Activated CD8-positive, alpha-beta memory T cell treated with anti-CD3 and anti-CD28 coated beads for 36 hours (primary cell): ENCODE data around the gene THSD8. TPM values are rescaled to one million over a fixed set of nuclear protein-coding genes. Genes with fewer than 3 reads are reported as not detected.

Experiments used
- CTCF ChIA-PET: fragments of 350-600 bp; sonication (Branson Sonifier 250); formaldehyde crosslinking; loops from one replicate; lab custom pipeline; 2021; ENCODE audit warnings: antibody characterized with exemption; lab: Charles Lee
- POLR2A ChIA-PET: fragments of 350-600 bp; sonication (Branson Sonifier 250); formaldehyde crosslinking; loops from one replicate; lab custom pipeline; 2021; ENCODE audit warnings: antibody characterized with exemption; lab: Charles Lee
- total RNA-seq, 2 experiments: library from RNA; stranded (reverse); gene quantifications; one replicate each; pipeline ENCODE4 v1.2.3, GENCODE V29; 2021

Gene THSD8
- total RNA-seq, 2 experiments from 2014 or later: 29.1 to 29.9 TPM

DNA sequence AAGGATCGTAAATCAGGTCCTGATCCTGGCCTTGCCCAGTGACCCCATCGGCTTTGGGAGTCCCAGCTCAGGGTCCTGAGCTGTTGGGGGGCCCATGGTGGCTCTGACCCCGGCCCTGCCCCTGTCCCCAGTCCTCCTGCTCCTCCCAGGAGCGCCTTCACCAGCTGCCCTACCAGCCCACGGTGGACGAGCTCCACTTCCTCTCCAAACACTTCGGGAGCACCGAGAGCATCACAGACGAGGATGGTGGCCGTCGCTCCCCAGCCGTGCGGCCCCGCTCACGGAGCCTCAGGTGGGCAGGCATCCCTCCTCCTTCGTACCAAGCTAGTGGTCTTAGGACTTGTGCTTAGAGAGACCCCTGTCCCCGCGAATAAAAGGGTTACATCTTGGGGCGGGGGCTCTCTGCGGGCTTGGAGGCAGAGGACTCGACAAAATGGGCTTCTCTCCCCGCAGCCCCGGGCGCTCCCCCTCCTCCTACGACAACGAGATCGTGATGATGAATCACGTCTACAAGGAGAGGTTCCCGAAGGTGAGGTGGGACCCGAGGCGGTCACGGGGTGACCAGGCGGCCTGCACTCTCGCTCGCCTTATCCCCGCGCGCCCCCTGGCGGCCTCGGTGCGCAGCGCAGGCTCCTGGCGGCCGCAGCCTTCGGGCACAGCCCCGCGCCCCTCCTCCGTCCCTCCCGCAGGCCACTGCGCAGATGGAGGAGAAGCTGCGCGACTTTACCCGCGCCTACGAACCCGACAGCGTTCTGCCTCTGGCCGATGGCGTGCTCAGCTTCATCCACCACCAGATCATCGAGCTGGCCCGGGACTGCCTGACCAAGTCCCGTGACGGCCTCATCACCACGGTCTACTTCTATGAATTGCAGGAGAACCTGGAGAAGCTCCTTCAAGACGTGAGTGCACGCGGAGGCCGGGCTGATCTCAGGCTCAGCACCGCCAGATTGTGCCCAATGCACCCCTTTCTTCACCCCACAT lies 45.6 kb downstream of the THSD8 start:
- ChIA-PET POLR2A (interaction anchor here (0.5 to 1.1 kb wide), 5 partner anchors 10 to 160 kb away, joined by 3 to 4 read pairs (median 3); no protein-coding TSS in a partner anchor), CTCF (interaction anchor here (0.7 to 4.9 kb wide), 51 partner anchors 9 to 283 kb away, joined by 3 to 83 read pairs (median 4); partner anchors contain the start of genes DNASE2, FBXW9, GCDH and GET3)

Other genes starting within 250 kb of the THSD8 start
- gene ZNF490, start 191.3 kb upstream of the THSD8 start, total RNA-seq: 1 to 10 TPM; 7.1 to 8.1 TPM
- 10 to 100 TPM; 21.0 to 27.3 TPM for gene ZNF791, start 191.1 kb upstream of the THSD8 start, total RNA-seq
- 10 to 100 TPM; 96.6 to 98.2 TPM for gene MAN2B1, start 135.3 kb upstream of the THSD8 start, total RNA-seq
- 10 to 100 TPM; 22.4 to 23.7 TPM for gene WDR83, start 135.3 kb upstream of the THSD8 start, total RNA-seq
- 100 to 1,000 TPM; 100 to 106 TPM for gene DHPS, start 120.2 kb upstream of the THSD8 start, total RNA-seq
- gene GNG14, start 114.1 kb upstream of the THSD8 start, total RNA-seq: not detected
- 10 to 100 TPM; 10.2 to 10.5 TPM for gene FBXW9, start 105.4 kb upstream of the THSD8 start, total RNA-seq
- gene TNPO2, start 78.1 kb upstream of the THSD8 start, total RNA-seq: 100 to 1,000 TPM; 145 to 148 TPM
- 100 to 1,000 TPM; 225 to 233 TPM for gene TRIR, start 67.4 kb upstream of the THSD8 start, total RNA-seq
- 10 to 100 TPM; 90.8 to 91.0 TPM for gene GET3, start 64.6 kb upstream of the THSD8 start, total RNA-seq
- not detected for gene BEST2, start 50.3 kb upstream of the THSD8 start, total RNA-seq
- gene HOOK2, start 26.5 kb upstream of the THSD8 start, total RNA-seq: 10 to 100 TPM; 12.9 to 13.1 TPM
- 100 to 1,000 TPM; 262 TPM for gene JUNB, start 10.6 kb upstream of the THSD8 start, total RNA-seq
- gene PRDX2, start 269 bp upstream of the THSD8 start, total RNA-seq: 100 to 1,000 TPM; 204 to 208 TPM
- 10 to 100 TPM; 58.3 to 60.7 TPM for gene RNASEH2A, start 4.5 kb downstream of the THSD8 start, total RNA-seq
- not detected for gene RTBDN, start 32.5 kb downstream of the THSD8 start, total RNA-seq
- under 1 TPM; 0.59 to 0.92 TPM for gene MAST1, start 36.4 kb downstream of the THSD8 start, total RNA-seq
- 10 to 100 TPM; 20.5 to 23.1 TPM for gene DNASE2, start 79.4 kb downstream of the THSD8 start, total RNA-seq
- gene KLF1, start 85.1 kb downstream of the THSD8 start, total RNA-seq: under 1 TPM; 0.69 to 0.84 TPM
- 10 to 100 TPM; 55.2 to 57.2 TPM for gene GCDH, start 89.1 kb downstream of the THSD8 start, total RNA-seq
- gene SYCE2, start 117.2 kb downstream of the THSD8 start, total RNA-seq: 1 to 10 TPM; 1.1 to 1.5 TPM
- gene FARSA, start 131.6 kb downstream of the THSD8 start, total RNA-seq: 100 to 1,000 TPM; 183 to 188 TPM
- gene CALR, start 136.5 kb downstream of the THSD8 start, total RNA-seq: 100 to 1,000 TPM; 805 to 809 TPM
- gene RAD23A, start 143.8 kb downstream of the THSD8 start, total RNA-seq: 100 to 1,000 TPM; 216 to 220 TPM
- 10 to 100 TPM; 38.9 to 40.8 TPM for gene GADD45GIP1, start 155.2 kb downstream of the THSD8 start, total RNA-seq
- not detected for gene DAND5, start 167.5 kb downstream of the THSD8 start, total RNA-seq
- gene NFIX, start 193.4 kb downstream of the THSD8 start, total RNA-seq: 1 to 10 TPM; 2.2 to 3.5 TPM